K562 treated with DMSO at 1 percent for 48 hours (cell line): ENCODE data around the gene CRYAA. TPM values are rescaled to one million over a fixed set of nuclear protein-coding genes. Genes with fewer than 3 reads are reported as not detected.

Source experiments
- total RNA-seq: library from RNA; unstranded; fragments of 300-600 nt; gene quantifications from 2 replicates; pipeline ENCODE4 v1.2.3, GENCODE V29; 2022; ENCODE audit warnings: low replicate concordance; ENCODE audit errors: extremely low read depth

CRYAA gene
- not detected in 2 replicates for total RNA-seq

DNA sequence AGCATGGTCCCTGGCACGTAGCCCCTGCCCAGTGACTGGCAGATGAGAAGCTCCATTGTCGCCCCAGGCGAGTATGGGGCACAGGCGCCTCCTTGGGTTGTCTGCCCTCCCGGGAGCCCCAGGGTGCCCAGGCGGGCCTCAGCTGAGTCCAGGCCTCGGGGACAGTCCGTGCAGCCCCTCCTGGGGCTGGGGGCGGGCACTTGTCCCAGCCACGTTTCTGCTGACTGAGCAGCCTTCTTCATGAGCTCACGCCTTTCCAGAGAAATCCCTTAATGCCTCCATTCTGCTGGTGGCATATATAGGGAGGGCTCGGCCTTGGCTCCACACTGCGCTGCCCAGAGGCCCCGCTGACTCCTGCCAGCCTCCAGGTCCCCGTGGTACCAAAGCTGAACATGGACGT, at the start of gene CRYAA:
Gene CRYAA (plus strand): TSS at position 301 of the 400 bp plus-strand sequence. CDS start 92 bp downstream, at position 393.

Other genes starting within 250 kb of the CRYAA start
- not detected in 2 replicates for gene ERVH48-1, start 243.4 kb upstream of the CRYAA start, total RNA-seq
- not detected in 2 replicates for gene PKNOX1, start 194.4 kb upstream of the CRYAA start, total RNA-seq
- gene CBS, start 93.2 kb upstream of the CRYAA start, total RNA-seq, result not detected in 2 replicates
- not detected in 2 replicates for gene U2AF1, start 61.4 kb upstream of the CRYAA start, total RNA-seq